ENCODE data around the gene MRPS30. TPM values are rescaled to one million over a fixed set of nuclear protein-coding genes. Genes with fewer than 3 reads are reported as not detected.

Gene MRPS30
- total RNA-seq, 1 donor from 2014 or later = 52.9 TPM

- Mint-ChIP-seq H3K4me3 (no peak overlapping the region), H3K27me3 (no peaks in the 10 kb centered on the region), H3K36me3 (no peaks in the 10 kb centered on the region), H3K27ac (no peak overlapping the region), H3K4me1 (ENCODE audit: unreplicated experiment) (no peaks in the 10 kb centered on the region), H3K9me3 (no peaks in the 10 kb centered on the region)
- no peak for DNase-seq (ENCODE audit: extremely low spot score, unreplicated experiment)
- no peak for TF ChIP-seq CTCF (conservative IDR thresholded peaks at IDR 0.05)
Observed at GRCh38 chr5:44828719-44829118, 20.0 kb downstream of the MRPS30 start.

GRCh38 chr5:44830951-44831350, 22.2 kb downstream of the MRPS30 start:
- no peak overlapping the region for H3K4me3 Mint-ChIP-seq
- no peaks in the 10 kb centered on the region for H3K9me3 Mint-ChIP-seq

DNA sequence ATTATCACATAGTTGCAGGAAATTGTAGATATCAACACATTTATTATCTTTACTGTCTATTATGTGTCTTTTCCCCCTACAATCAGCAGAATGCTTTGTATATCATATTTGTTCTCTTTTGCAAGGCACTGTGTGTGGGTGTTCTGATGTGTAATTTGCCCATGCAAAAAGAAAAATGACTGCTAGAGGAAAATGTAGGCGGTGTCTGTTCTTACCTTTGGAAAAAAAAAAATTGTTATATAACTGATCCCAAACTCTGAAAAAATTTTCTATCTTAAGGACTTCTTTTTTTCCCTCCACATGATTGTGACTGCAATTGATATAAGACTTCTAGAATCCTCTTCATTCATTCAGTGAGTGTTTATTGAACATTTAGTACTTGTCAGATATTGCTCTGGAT, 24.5 kb downstream of the MRPS30 start:
- no peak overlapping the region for H3K27ac Mint-ChIP-seq
- H3K27me3 Mint-ChIP-seq = no peaks in the 10 kb centered on the region
- no peak overlapping the region for H3K4me3 Mint-ChIP-seq
- H3K9me3 Mint-ChIP-seq = no peaks in the 10 kb centered on the region
- no peaks in the 10 kb centered on the region for H3K36me3 Mint-ChIP-seq
- DNase-seq (ENCODE audit: extremely low spot score, unreplicated experiment) = no peak
- no peak for TF ChIP-seq CTCF (conservative IDR thresholded peaks at IDR 0.05)
- no peaks in the 10 kb centered on the region for H3K4me1 Mint-ChIP-seq (ENCODE audit: unreplicated experiment)

More at GRCh38 chr5:44830951-44831350, 22.2 kb downstream of the MRPS30 start:
- TF ChIP-seq CTCF (conservative IDR thresholded peaks at IDR 0.05) = no peak
- no peak for DNase-seq (ENCODE audit: extremely low spot score, unreplicated experiment)
- no peaks in the 10 kb centered on the region for H3K36me3 Mint-ChIP-seq
- no peaks in the 10 kb centered on the region for H3K27me3 Mint-ChIP-seq
- H3K27ac Mint-ChIP-seq = no peak overlapping the region
- no peaks in the 10 kb centered on the region for H3K4me1 Mint-ChIP-seq (ENCODE audit: unreplicated experiment)

GRCh38 chr5:44835693-44836092, 26.9 kb downstream of the MRPS30 start:
- no peaks in the 10 kb centered on the region for H3K4me1 Mint-ChIP-seq (ENCODE audit: unreplicated experiment)
- H3K9me3 Mint-ChIP-seq = peaks cover 5% of the 10 kb centered on the region
- H3K4me3 Mint-ChIP-seq = no peak overlapping the region
- H3K27me3 Mint-ChIP-seq = no peaks in the 10 kb centered on the region
- no peak overlapping the region for H3K27ac Mint-ChIP-seq
- H3K36me3 Mint-ChIP-seq = no peaks in the 10 kb centered on the region
- DNase-seq (ENCODE audit: extremely low spot score, unreplicated experiment) = no peak
- no peak for TF ChIP-seq CTCF (conservative IDR thresholded peaks at IDR 0.05)

DNA sequence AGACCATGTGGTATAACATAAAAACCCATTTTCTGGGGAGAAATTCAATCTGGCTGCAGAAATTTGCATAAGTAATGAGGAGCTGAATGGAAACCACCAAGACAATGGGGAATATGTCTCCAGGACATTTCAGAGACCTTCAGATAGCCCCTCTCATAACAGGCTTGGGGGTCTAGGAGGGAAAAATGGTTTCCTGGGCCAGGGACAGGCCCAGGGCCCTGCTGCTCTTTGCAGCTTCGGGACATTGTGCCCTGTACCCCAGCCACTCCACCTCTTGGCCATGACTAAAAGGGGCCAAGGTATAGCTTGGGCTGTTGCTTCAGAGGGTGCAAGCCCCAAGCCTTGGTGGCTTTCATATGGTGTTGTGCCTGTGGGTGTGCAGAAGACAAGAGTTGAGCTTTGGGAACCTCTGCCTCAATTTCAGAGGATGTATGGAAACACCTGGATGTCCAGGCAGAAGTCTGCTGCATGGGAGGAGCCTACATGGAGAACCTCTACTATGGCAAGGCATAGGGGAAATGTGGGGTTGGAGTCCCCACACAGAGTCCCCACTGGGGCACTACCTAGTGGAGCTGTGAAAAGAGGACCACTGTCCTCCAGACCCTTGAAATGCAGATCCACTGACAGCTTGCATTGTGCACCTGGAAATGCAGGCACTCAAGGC, 30.4 kb downstream of the MRPS30 start:
- no peaks in the 10 kb centered on the region for H3K4me1 Mint-ChIP-seq (ENCODE audit: unreplicated experiment)
- no peaks in the 10 kb centered on the region for H3K36me3 Mint-ChIP-seq
- no peak for TF ChIP-seq CTCF (conservative IDR thresholded peaks at IDR 0.05)
- H3K27ac Mint-ChIP-seq = no peak overlapping the region
- H3K4me3 Mint-ChIP-seq = no peak overlapping the region
- peaks cover 5% of the 10 kb centered on the region for H3K9me3 Mint-ChIP-seq
- DNase-seq (ENCODE audit: extremely low spot score, unreplicated experiment) = no peak
- no peaks in the 10 kb centered on the region for H3K27me3 Mint-ChIP-seq
